K562 (cell line): ENCODE results near the gene TNFRSF18. TPM values are rescaled to one million over a fixed set of nuclear protein-coding genes. Genes with fewer than 3 reads are reported as not detected.

Experiments
- ZNF318 ChIP-seq, 2 experiments: fragments of 450-650 bp; IDR thresholded peaks; 2 replicates each; pipeline ENCODE4 v1.6.1; 2016; ENCODE audit warnings: mild to moderate bottlenecking in 2 of 2, borderline replicate concordance in 1 of 2, low read depth in 1 of 2, moderate library complexity in 1 of 2
- polyA plus RNA-seq, 8 experiments: library from polyadenylated mRNA; depleted of rRNA in 4 of 8; stranded (reverse) in 5 of 8; unstranded in 3 of 8; fragments of >200 nt; fragmentation: Nextera tagmentation in 2 of 8; fragmentation: Illumina TruSeq in 1 of 8; extraction: Ambion mirVana in 2 of 8; extraction: Trizol in 1 of 8; gene quantifications; 2 replicates each; pipeline versions ENCODE4 v1.2.1 to v1.2.3, GENCODE V29; 2011 to 2014; ENCODE audit warnings: inconsistent platforms in 1 of 8, missing spikeins in 1 of 8
- total RNA-seq, 7 experiments: library from RNA; depleted of rRNA in 6 of 7; stranded (reverse); fragments of >200 nt in 6 of 7; fragmentation: Illumina TruSeq in 2 of 7; extraction: Trizol in 2 of 7; gene quantifications; 2 replicates each; pipeline versions ENCODE4 v1.2.1 to v1.2.3, GENCODE V29; 2011 to 2021; ENCODE audit warnings: low replicate concordance in 1 of 7

TNFRSF18 gene
- total and polyA plus RNA-seq, 9 of the 15 experiments (the other 6 are each of a cell fraction or from before 2014, with no cell fraction given): 0.24 to 0.27 TPM; not detected in 7

- TF ChIP-seq ZNF318 (IDR thresholded peaks at IDR 0.05; ENCODE audit: borderline replicate concordance in 1 of 2, low read depth in 1 of 2): no peak
These were observed 41.0 kb upstream of the TNFRSF18 start (continued) for GRCh38 chr1:1247341-1247913.
